SK-N-SH (cell line): ENCODE data around the gene PEX14.

ENCODE experiments used
- CTCF ChIP-seq: fragments of 200-600 bp; sonication (generic); IDR thresholded peaks from 2 replicates; pipeline ENCODE4 v1.6.1; 2017; ENCODE audit warnings: antibody characterized with exemption, mild to moderate bottlenecking, moderate library complexity
- EP300 ChIP-seq, 2 experiments: IDR thresholded peaks; 2 replicates each; pipeline versions ENCODE4 v1.4.0 to v1.6.1; 2012; ENCODE audit warnings: borderline replicate concordance in 1 of 2, low read depth in 1 of 2, low read length in 1 of 2
- IRF3 ChIP-seq: fragments of 150-350 bp; IDR thresholded peaks from 2 replicates; pipeline ENCODE4 v1.6.1; 2016; ENCODE audit warnings: mild to moderate bottlenecking, low read depth, low read length
- MAX ChIP-seq: IDR thresholded peaks from 2 replicates; pipeline ENCODE4 v1.4.0; 2012; ENCODE audit warnings: low read depth
- RCOR1 ChIP-seq: fragments of 150-350 bp; IDR thresholded peaks from 2 replicates; pipeline ENCODE4 v1.6.1; 2017; ENCODE audit warnings: antibody characterized with exemption, low read length
- REST ChIP-seq: IDR thresholded peaks from 2 replicates; pipeline ENCODE4 v1.6.1; 2012; ENCODE audit warnings: mild to moderate bottlenecking, low read depth, low read length, moderate library complexity
- TAF1 ChIP-seq: IDR thresholded peaks from 2 replicates; pipeline ENCODE4 v1.6.1; 2012; ENCODE audit warnings: low read depth, mild to moderate bottlenecking, low read length, moderate library complexity, borderline replicate concordance

- TF ChIP-seq IRF3 = no peak
- TF ChIP-seq TAF1 = no peak
- TF ChIP-seq RCOR1 = no peak
- no peak for TF ChIP-seq MAX
- TF ChIP-seq EP300 (IDR thresholded peaks at IDR 0.05; ENCODE audit: borderline replicate concordance in 1 of 2, low read depth in 1 of 2, low read length in 1 of 2) = no peak
- TF ChIP-seq CTCF = no peak
- no peak for TF ChIP-seq REST
Observed at GRCh38 chr1:10677491-10678391, 203.0 kb downstream of the PEX14 start.
